ENCODE data around the gene LAMA4. TPM values are rescaled to one million over a fixed set of nuclear protein-coding genes. Genes with fewer than 3 reads are reported as not detected.
A peak's percentile ranks its signal among the peaks of the same experiment; 100 is the strongest.

The LAMA4 gene
- total and polyA plus RNA-seq, 3 donors from 2014 or later = 37.6 to 61.0 (median 49.2) TPM

DNA sequence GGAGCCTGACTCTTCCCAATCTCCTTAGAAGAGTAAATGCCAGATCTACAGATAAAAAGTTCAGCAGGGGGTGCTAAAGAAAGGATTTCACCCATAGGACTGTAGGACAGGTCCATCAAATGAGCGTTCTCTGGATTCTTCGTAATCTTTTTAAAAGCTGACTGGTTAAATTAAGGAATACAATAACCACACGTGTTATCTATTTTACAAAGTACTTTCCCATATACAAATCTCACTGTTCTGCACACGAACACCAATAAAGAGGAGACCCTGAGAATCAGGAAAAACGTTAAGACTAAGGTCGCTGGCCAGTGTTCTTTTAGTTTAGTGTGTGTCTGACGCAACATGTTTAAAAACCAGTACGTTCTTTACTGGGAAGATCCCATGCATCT is 167.6 kb downstream of the LAMA4 start:
- H3K4me3 ChIP-seq = peak overlapping the region; percentile 83
- intact Hi-C loops (cut with DNase I; ENCODE audit: low total_unique reads) = no loop called here
- no peaks in the 10 kb centered on the region for H3K4me1 ChIP-seq
- whole genome bisulfite sequencing, 2 donors = 1% methylated on average over 8 of the region's 8 CpGs
- no peaks in the 10 kb centered on the region for H3K36me3 ChIP-seq (ENCODE audit: low read depth, missing control alignments)
- TF ChIP-seq CTCF (IDR thresholded peaks at IDR 0.05) (no peak), POLR2A (IDR thresholded peaks at IDR 0.05) (no peak)
- H3K9me3 ChIP-seq = no peaks in the 10 kb centered on the region
- DNase-seq = no peak
- H3K27ac ChIP-seq = peak overlapping the region; percentile 81 to 90
- no peaks in the 10 kb centered on the region for H3K27me3 ChIP-seq

DNA sequence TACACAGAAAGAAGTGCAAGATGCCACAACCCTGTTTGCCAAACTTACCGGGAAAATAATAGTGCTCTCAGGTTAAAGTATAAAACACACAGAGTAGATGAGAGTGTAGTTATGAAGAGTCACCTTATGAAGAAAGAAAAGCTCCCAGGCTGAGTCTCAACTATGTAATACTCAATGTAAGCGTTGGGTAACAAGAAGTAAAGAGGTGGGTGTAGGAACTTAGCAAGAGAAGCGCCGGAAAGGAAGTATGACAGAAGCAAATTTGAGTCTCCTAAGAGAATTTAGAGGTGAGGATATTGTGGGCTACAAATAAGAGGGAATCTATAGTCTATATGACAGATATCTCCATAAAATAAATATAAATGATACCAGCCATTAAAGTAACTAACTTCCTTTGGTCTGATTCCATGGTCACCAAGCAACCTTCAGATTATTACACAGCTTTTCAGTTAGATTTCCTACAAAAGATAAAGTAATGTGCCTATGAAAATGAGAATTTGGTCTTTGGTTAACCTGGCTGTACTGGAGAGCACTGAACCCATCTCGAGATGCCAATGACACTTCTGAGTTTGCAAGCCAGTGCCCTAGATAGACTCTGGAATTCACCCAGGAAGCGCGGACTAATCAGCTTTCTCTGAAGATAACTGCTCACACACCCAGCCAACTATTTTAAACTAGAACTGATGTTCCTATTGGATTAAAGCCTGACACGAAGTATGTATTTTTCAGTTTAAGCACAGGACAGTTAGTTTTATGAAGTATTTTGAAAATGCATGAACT is 168.9 kb downstream of the LAMA4 start:
- H3K27ac ChIP-seq = no peak overlapping the region
- H3K27me3 ChIP-seq = no peaks in the 10 kb centered on the region
- peak; percentile 30 for DNase-seq
- no peaks in the 10 kb centered on the region for H3K36me3 ChIP-seq (ENCODE audit: low read depth, missing control alignments)
- TF ChIP-seq POLR2A (IDR thresholded peaks at IDR 0.05) = no peak
- no peak for TF ChIP-seq CTCF (IDR thresholded peaks at IDR 0.05)
- no peaks in the 10 kb centered on the region for H3K9me3 ChIP-seq
- intact Hi-C loops (cut with DNase I; ENCODE audit: low total_unique reads) = no loop called here
- H3K4me3 ChIP-seq = no peak overlapping the region
- no peaks in the 10 kb centered on the region for H3K4me1 ChIP-seq
- 76 to 77% methylated on average over 8 of the region's 8 CpGs for WGBS, 2 donors

DNA sequence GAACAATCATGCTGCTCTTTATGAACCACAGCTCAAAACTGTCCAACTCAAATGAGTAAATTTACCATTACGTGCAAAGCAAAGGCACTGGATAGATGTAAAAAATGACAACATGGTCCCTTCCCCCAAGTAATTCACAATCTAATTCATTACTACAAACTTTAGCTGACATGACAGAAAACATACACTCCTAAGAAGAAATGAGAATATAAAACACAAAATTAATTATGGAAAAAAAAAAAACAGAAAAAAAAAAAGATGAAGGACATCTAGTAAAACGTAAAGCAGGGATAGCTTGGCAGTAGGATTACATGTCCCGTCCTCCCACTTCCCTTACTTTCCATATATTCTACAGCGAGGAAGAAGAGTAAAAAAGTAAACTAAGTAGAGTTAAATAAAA is 172.8 kb downstream of the LAMA4 start:
- H3K36me3 ChIP-seq (ENCODE audit: low read depth, missing control alignments) = no peaks in the 10 kb centered on the region
- H3K9me3 ChIP-seq = no peaks in the 10 kb centered on the region
- H3K4me1 ChIP-seq = no peaks in the 10 kb centered on the region
- intact Hi-C loops (cut with DNase I; ENCODE audit: low total_unique reads) = no loop called here
- no peak overlapping the region for H3K27ac ChIP-seq
- WGBS, 2 donors = 89 to 93% methylated on average over 4 of the region's 4 CpGs
- no peak for DNase-seq
- H3K4me3 ChIP-seq = no peak overlapping the region
- TF ChIP-seq POLR2A (IDR thresholded peaks at IDR 0.05) (no peak), CTCF (IDR thresholded peaks at IDR 0.05) (no peak)
- H3K27me3 ChIP-seq = no peaks in the 10 kb centered on the region

DNA sequence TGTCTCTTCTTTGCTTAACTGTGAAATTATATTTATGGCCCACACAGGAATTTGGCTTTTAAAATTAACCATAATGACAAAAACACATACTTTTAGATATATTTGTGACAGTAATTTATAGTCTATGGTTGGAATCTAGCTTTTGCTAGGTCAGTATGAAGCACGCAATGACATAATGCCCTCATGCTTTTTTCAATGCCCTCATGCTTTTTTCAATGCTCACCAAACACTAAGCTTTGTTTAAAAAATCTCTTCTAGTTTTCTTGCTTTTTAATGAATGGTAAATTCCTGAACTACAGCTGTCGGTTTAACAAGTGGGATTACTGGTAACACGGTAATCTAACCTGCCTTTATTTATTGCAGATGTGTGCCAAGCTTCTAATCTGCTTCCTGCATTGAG is 187.8 kb downstream of the LAMA4 start:
- Histone ChIP-seq H3K36me3 (ENCODE audit: low read depth, missing control alignments) (no peaks in the 10 kb centered on the region), H3K9me3 (no peaks in the 10 kb centered on the region), H3K27ac (no peak overlapping the region), H3K27me3 (no peaks in the 10 kb centered on the region), H3K4me3 (no peak overlapping the region), H3K4me1 (no peaks in the 10 kb centered on the region)
- intact Hi-C loops (cut with DNase I; ENCODE audit: low total_unique reads) = no loop called here
- TF ChIP-seq POLR2A (IDR thresholded peaks at IDR 0.05) = no peak
- TF ChIP-seq CTCF (IDR thresholded peaks at IDR 0.05) = no peak
- 78 to 89% methylated on average over 3 of the region's 3 CpGs for WGBS, 2 donors
- no peak for DNase-seq

- no peak for DNase-seq
Measured at GRCh38 chr6:112065426-112065986, 188.9 kb downstream of the LAMA4 start.

More at GRCh38 chr6:112065426-112065986, 188.9 kb downstream of the LAMA4 start:
- Histone ChIP-seq H3K36me3 (ENCODE audit: low read depth, missing control alignments) (no peaks in the 10 kb centered on the region), H3K27ac (no peak overlapping the region), H3K4me3 (no peak overlapping the region), H3K4me1 (no peaks in the 10 kb centered on the region), H3K9me3 (no peaks in the 10 kb centered on the region), H3K27me3 (no peaks in the 10 kb centered on the region)
- intact Hi-C loops (cut with DNase I; ENCODE audit: low total_unique reads) = no loop called here
- TF ChIP-seq CTCF (IDR thresholded peaks at IDR 0.05) (no peak), POLR2A (IDR thresholded peaks at IDR 0.05) (no peak)
- 67 to 77% methylated on average over 6 of the region's 6 CpGs for WGBS, 2 donors

All from testis (tissue), 3 donors.